IMR-90 (cell line): Measurements from ENCODE around the gene MROH7. TPM values are rescaled to one million over a fixed set of nuclear protein-coding genes. Genes with fewer than 3 reads are reported as not detected.

Experiments
- ATAC-seq: fragments of 200-7000 bp; cut with Tn5 transposase; 2 replicates; pipeline ENCODE4 v1.9.1; 2020; ENCODE audit warnings: low read depth, mild to moderate bottlenecking, moderate library complexity
- BruUV-seq: library from RNA; stranded (reverse); fragments of 400-500 nt; replicated peaks from 2 replicates; lab custom pipeline; 2021; lab: Mats Ljungman, UMichigan
- CTCF ChIA-PET: fragments of 300-600 bp; formaldehyde crosslinking; extraction: SDS; loops from one replicate; lab custom pipeline; 2021; ENCODE audit warnings: antibody characterized with exemption; lab: Yijun Ruan, JAX
- POLR2A ChIA-PET: fragments of 300-600 bp; sonication (Branson Sonifier 250); formaldehyde crosslinking; loops from one replicate; lab custom pipeline; 2022; ENCODE audit warnings: antibody characterized with exemption; ENCODE audit not compliant: unreplicated experiment; lab: Charles Lee
- DNase-seq: peaks from one replicate; pipeline ENCODE4 v3.0.0; 2013
- H2AFZ ChIP-seq: replicated peaks from 2 replicates; pipeline ENCODE3; 2013; ENCODE audit warnings: low read length, mild to moderate bottlenecking; ENCODE audit not compliant: poor library complexity
- H2AK5ac ChIP-seq: 2 replicates; pipeline ENCODE4 v1.6.1; 2013; ENCODE audit warnings: low read depth, low read length, inconsistent platforms
- H2AK9ac ChIP-seq: replicated peaks from 2 replicates; pipeline ENCODE3; 2013; ENCODE audit warnings: mild to moderate bottlenecking, low read depth, low read length, moderate library complexity; ENCODE audit not compliant: poor library complexity
- H2BK120ac ChIP-seq: 2 replicates; pipeline ENCODE4 v1.6.1; 2013; ENCODE audit warnings: low read depth, low read length, inconsistent platforms
- H2BK15ac ChIP-seq: 3 replicates; pipeline ENCODE4 v1.6.1; 2013; ENCODE audit warnings: low read depth, low read length, inconsistent platforms
- H2BK20ac ChIP-seq: 2 replicates; pipeline ENCODE4 v1.6.1; 2013; ENCODE audit warnings: low read depth, mild to moderate bottlenecking, inconsistent platforms, low read length, moderate library complexity
- H2BK5ac ChIP-seq: 2 replicates; pipeline ENCODE4 v1.6.1; 2013; ENCODE audit warnings: mild to moderate bottlenecking, low read depth, low read length, inconsistent platforms; ENCODE audit not compliant: poor library complexity, severe bottlenecking
- H3K14ac ChIP-seq: replicated peaks from 2 replicates; pipeline ENCODE4 v1.6.1; 2013; ENCODE audit warnings: low read depth, low read length, inconsistent platforms
- H3K18ac ChIP-seq: 2 replicates; pipeline ENCODE4 v1.6.1; 2013; ENCODE audit warnings: low read depth, low read length, control low read depth
- H3K23ac ChIP-seq: 2 replicates; pipeline ENCODE4 v1.6.1; 2013; ENCODE audit warnings: low read depth, low read length, inconsistent platforms
- H3K27ac ChIP-seq: 2 replicates; pipeline ENCODE4 v1.5.1; 2013; ENCODE audit warnings: mild to moderate bottlenecking, control low read depth, low read length; ENCODE audit not compliant: insufficient read depth
- H3K27me3 ChIP-seq: 2 replicates; pipeline ENCODE4 v1.6.1; 2013; ENCODE audit warnings: low read length; ENCODE audit not compliant: control insufficient read depth, insufficient read depth
- H3K36me3 ChIP-seq: 2 replicates; pipeline ENCODE4 v1.6.1; 2013; ENCODE audit warnings: low read length, mixed read lengths; ENCODE audit not compliant: control insufficient read depth, insufficient read depth
- H3K4ac ChIP-seq: 2 replicates; pipeline ENCODE4 v1.6.1; 2013; ENCODE audit warnings: low read depth, low read length, inconsistent platforms
- H3K4me1 ChIP-seq: 2 replicates; pipeline ENCODE4 v1.6.1; 2013; ENCODE audit warnings: low read length, mixed read lengths; ENCODE audit not compliant: control insufficient read depth, insufficient read depth
- H3K4me2 ChIP-seq: 2 replicates; pipeline ENCODE4 v1.6.1; 2013; ENCODE audit warnings: low read depth, mild to moderate bottlenecking, control low read depth, low read length, moderate library complexity
- H3K4me3 ChIP-seq: 2 replicates; pipeline ENCODE4 v1.5.1; 2013; ENCODE audit warnings: low read depth, mild to moderate bottlenecking, control low read depth, low read length, moderate library complexity; ENCODE audit not compliant: insufficient read depth
- H3K56ac ChIP-seq: 2 replicates; pipeline ENCODE4 v1.6.1; 2013; ENCODE audit warnings: low read length, inconsistent platforms; ENCODE audit not compliant: insufficient read depth; ENCODE audit errors: extremely low read depth
- H3K79me1 ChIP-seq, 2 experiments: 2 replicates each; pipeline ENCODE4 v1.6.1; 2013; ENCODE audit warnings: low read length in 2 of 2, inconsistent platforms in 1 of 2, low read depth in 1 of 2
- H3K9ac ChIP-seq: 2 replicates; pipeline ENCODE4 v1.6.1; 2013; ENCODE audit warnings: low read depth, low read length, control low read depth
- H3K9me1 ChIP-seq: 2 replicates; pipeline ENCODE4 v1.6.1; 2013; ENCODE audit warnings: low read length, inconsistent platforms; ENCODE audit not compliant: insufficient read depth
- H3K9me3 ChIP-seq: 2 replicates; pipeline ENCODE4 v1.6.1; 2013; ENCODE audit warnings: low read length; ENCODE audit not compliant: control insufficient read depth, insufficient read depth
- H4K20me1 ChIP-seq: 2 replicates; pipeline ENCODE4 v1.6.1; 2013; ENCODE audit warnings: low read length, inconsistent platforms; ENCODE audit not compliant: insufficient read depth
- H4K5ac ChIP-seq: 2 replicates; pipeline ENCODE4 v1.6.1; 2013; ENCODE audit warnings: mild to moderate bottlenecking, low read depth, low read length, control low read depth
- H4K8ac ChIP-seq, 2 experiments: 2 replicates each; pipeline ENCODE4 v1.6.1; 2013; ENCODE audit warnings: low read depth in 2 of 2, low read length in 2 of 2, control low read depth in 1 of 2, inconsistent platforms in 1 of 2
- H4K91ac ChIP-seq: 2 replicates; pipeline ENCODE4 v1.6.1; 2013; ENCODE audit warnings: low read depth, low read length, inconsistent platforms; ENCODE audit not compliant: insufficient read depth
- BHLHE40 ChIP-seq: fragments of 150-350 bp; IDR thresholded peaks from 2 replicates; pipeline ENCODE4 v1.6.1; 2016; ENCODE audit warnings: mild to moderate bottlenecking, low read depth, low read length
- CEBPB ChIP-seq: IDR thresholded peaks from 2 replicates; pipeline ENCODE4 v1.6.1; 2012; ENCODE audit warnings: low read depth, low read length, improper control_type of control experiment
- CHD1 ChIP-seq: IDR thresholded peaks from 2 replicates; pipeline ENCODE4 v1.6.1; 2012; ENCODE audit warnings: low read depth, low read length, improper control_type of control experiment
- CTCF ChIP-seq: conservative IDR thresholded peaks from 2 replicates; pipeline ENCODE4 v1.5.1; 2012; ENCODE audit warnings: mild to moderate bottlenecking, low read depth, low read length, improper control_type of control experiment
- ELK1 ChIP-seq: fragments of 150-350 bp; IDR thresholded peaks from 2 replicates; pipeline ENCODE4 v1.6.1; 2016; ENCODE audit warnings: low read depth, mild to moderate bottlenecking, low read length, moderate library complexity, borderline replicate concordance
- FOS ChIP-seq: fragments of 150-350 bp; IDR thresholded peaks from 2 replicates; pipeline ENCODE4 v1.6.1; 2016; ENCODE audit warnings: low read depth, low read length
- MAFK ChIP-seq: IDR thresholded peaks from 2 replicates; pipeline ENCODE4 v1.6.1; 2012; ENCODE audit warnings: low read depth, low read length, improper control_type of control experiment
- MAZ ChIP-seq: IDR thresholded peaks from 2 replicates; pipeline ENCODE4 v1.6.1; 2012; ENCODE audit warnings: low read depth, mild to moderate bottlenecking, low read length, improper control_type of control experiment, moderate library complexity, borderline replicate concordance
- MXI1 ChIP-seq: IDR thresholded peaks from 2 replicates; pipeline ENCODE4 v1.6.1; 2012; ENCODE audit warnings: low read depth, mild to moderate bottlenecking, low read length, moderate library complexity, borderline replicate concordance
- NFE2L2 ChIP-seq: fragments of 150-350 bp; IDR thresholded peaks from 2 replicates; pipeline ENCODE4 v1.6.1; 2016; ENCODE audit warnings: low read depth, mild to moderate bottlenecking, low read length
- POLR2A ChIP-seq: IDR thresholded peaks from 2 replicates; pipeline ENCODE4 v1.6.1; 2012; ENCODE audit warnings: mild to moderate bottlenecking, low read depth, low read length
- RAD21 ChIP-seq: IDR thresholded peaks from 2 replicates; pipeline ENCODE4 v1.6.1; 2012; ENCODE audit warnings: low read length, improper control_type of control experiment
- RCOR1 ChIP-seq: IDR thresholded peaks from 2 replicates; pipeline ENCODE4 v1.6.1; 2012; ENCODE audit warnings: mild to moderate bottlenecking, low read length, improper control_type of control experiment; ENCODE audit not compliant: insufficient replicate concordance
- RFX5 ChIP-seq: IDR thresholded peaks from 2 replicates; pipeline ENCODE4 v1.8.0; 2012; ENCODE audit warnings: low read depth, mild to moderate bottlenecking, low read length, moderate library complexity
- SMC3 ChIP-seq: fragments of 150-350 bp; IDR thresholded peaks from 2 replicates; pipeline ENCODE4 v1.6.1; 2016; ENCODE audit warnings: low read depth, mild to moderate bottlenecking, antibody characterized with exemption, low read length, moderate library complexity
- USF2 ChIP-seq: fragments of 150-350 bp; IDR thresholded peaks from 2 replicates; pipeline ENCODE4 v1.6.1; 2017; ENCODE audit warnings: mild to moderate bottlenecking, antibody characterized with exemption, low read length, low read depth
- WGBS, 2 experiments: methylation state at CpG; one replicate each; pipeline versions ENCODE4 v1.1.5 to v1.1.7; 2013; ENCODE audit warnings: missing lambda C conversion rate in 2 of 2; ENCODE audit not compliant: insufficient read length in 1 of 2; ENCODE audit errors: extremely low coverage in 2 of 2; 5-methylcytosine and 5-hydroxymethylcytosine counted together
- dilution Hi-C: fragments of 300-500 bp; cut with HindIII; formaldehyde crosslinking; loops from one replicate; pipeline ENCODE4 v1.14.3; 2018; ENCODE audit warnings: low sequenced_read_pairs; ENCODE audit not compliant: unreplicated experiment
- in situ Hi-C: fragments of 300-500 bp; cut with MboI; formaldehyde crosslinking; loops from 3 replicates; pipeline ENCODE4 v1.14.3; 2019; ENCODE audit warnings: low sequenced_read_pairs, inconsistent platforms, mixed read lengths
- intact Hi-C: fragments of 100-400 bp; cut with micrococcal nuclease; formaldehyde crosslinking; loops from 2 replicates; pipeline ENCODE4 v1.10.0; 2022
- polyA plus RNA-seq, 3 experiments: library from polyadenylated mRNA; depleted of rRNA; stranded (reverse); fragments of >200 nt; gene quantifications; 2 replicates each; pipeline ENCODE4 v1.2.3, GENCODE V29; 2012; ENCODE audit warnings: low replicate concordance in 1 of 3
- total RNA-seq: library from RNA; depleted of rRNA; stranded (reverse); fragments of >200 nt; gene quantifications from 2 replicates; pipeline ENCODE4 v1.2.3, GENCODE V29; 2012

MROH7 gene
- total and polyA plus RNA-seq, 2 of the 4 experiments (the other 2 are of a cell fraction): not detected

GRCh38 chr1:54604051-54604450 is 37.5 kb upstream of the MROH7 start:
- no peak overlapping the region for H4K5ac ChIP-seq
- H3K9me3 ChIP-seq: no peaks in the 10 kb centered on the region
- dilution Hi-C loops (no loop called here), intact Hi-C loops (no loop called here), in situ Hi-C loops (no loop called here)
- peaks cover 8% of the 10 kb centered on the region for H3K9me1 ChIP-seq
- no peak overlapping the region for H3K56ac ChIP-seq
- no peak overlapping the region for H3K18ac ChIP-seq
- no peak overlapping the region for H3K4me2 ChIP-seq
- CTCF ChIA-PET: no interaction called here
- TF ChIP-seq NFE2L2: no peak
- no peak for TF ChIP-seq MXI1
- no peak for TF ChIP-seq CTCF
- TF ChIP-seq MAFK: no peak
- no peak for TF ChIP-seq FOS
- no peak for TF ChIP-seq RAD21
- TF ChIP-seq MAZ: no peak
- TF ChIP-seq SMC3: no peak
- TF ChIP-seq POLR2A: no peak
- no peak for TF ChIP-seq BHLHE40
- TF ChIP-seq CEBPB: no peak
- no peak for TF ChIP-seq RCOR1
- TF ChIP-seq USF2: no peak
- TF ChIP-seq RFX5: no peak
- no peak for TF ChIP-seq ELK1
- TF ChIP-seq CHD1: no peak
- H4K8ac ChIP-seq: no peak overlapping the region
- H2AK5ac ChIP-seq: no peak overlapping the region
- no peaks in the 10 kb centered on the region for H3K4me1 ChIP-seq
- POLR2A ChIA-PET: no interaction called here
- no peak overlapping the region for H3K27ac ChIP-seq
- WGBS, 2 experiments: no CpG with 5 or more reads among the region's 7 CpGs
- H2BK120ac ChIP-seq: no peak overlapping the region
- ATAC-seq (no peak), DNase-seq (no peak)
- H3K4me3 ChIP-seq: no peak overlapping the region
- H3K79me1 ChIP-seq: no peaks in the 10 kb centered on the region
- H3K9ac ChIP-seq: no peak overlapping the region
- H3K14ac ChIP-seq: no peak overlapping the region
- H3K27me3 ChIP-seq: no peaks in the 10 kb centered on the region
- no peak overlapping the region for H2BK15ac ChIP-seq
- H4K91ac ChIP-seq: no peak overlapping the region
- H2AFZ ChIP-seq: no peak overlapping the region
- H3K36me3 ChIP-seq: no peaks in the 10 kb centered on the region
- no peak overlapping the region for H3K23ac ChIP-seq
- no peak overlapping the region for H2BK20ac ChIP-seq
- H2AK9ac ChIP-seq: no peak overlapping the region
- H2BK5ac ChIP-seq: no peak overlapping the region
- no peak overlapping the region for H3K4ac ChIP-seq
- no TSS peak for BruUV-seq
- H4K20me1 ChIP-seq: no peaks in the 10 kb centered on the region
